Measurements from ENCODE around the gene DUSP14.

The DUSP14 gene

DNA sequence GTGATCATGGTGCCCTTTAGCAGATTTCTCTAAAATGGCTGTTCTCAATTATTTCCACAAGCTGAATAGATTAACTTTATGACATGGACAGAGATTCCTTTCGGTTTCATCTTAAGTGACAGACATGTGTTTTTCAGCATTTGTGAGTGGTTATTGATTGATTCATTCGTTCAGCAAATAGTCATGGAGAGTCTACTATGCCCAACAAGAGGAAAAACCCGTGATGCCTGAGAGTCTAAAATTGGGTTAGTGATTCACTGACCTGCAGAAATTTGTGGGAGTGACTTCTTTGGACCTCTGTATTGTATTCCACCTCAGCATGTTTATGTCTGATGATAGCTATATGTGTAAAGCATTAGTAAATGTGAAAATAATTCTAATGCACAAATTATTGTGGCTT, 28.0 kb upstream of the DUSP14 start:
- Histone ChIP-seq H3K4me3 (replicated peaks; ENCODE audit: insufficient read depth, low read length) (no peak overlapping the region), H3K27me3 (ENCODE audit: insufficient read depth, poor library complexity, severe bottlenecking) (no peaks in the 10 kb centered on the region), H3K27ac (replicated peaks) (no peak overlapping the region)
- no peak for DNase-seq (ENCODE audit: low read depth in 1 of 2, low spot score in 1 of 2)
- TF ChIP-seq POLR2AphosphoS5 (IDR thresholded peaks at IDR 0.05; ENCODE audit: low read depth) (no peak), SPI1 (IDR thresholded peaks at IDR 0.05; ENCODE audit: borderline replicate concordance, low read depth) (no peak), GABPA (IDR thresholded peaks at IDR 0.05; ENCODE audit: low read depth) (no peak), REST (IDR thresholded peaks at IDR 0.05; ENCODE audit: insufficient replicate concordance, low read depth) (no peak)
- TF ChIP-seq, protein P1, sequence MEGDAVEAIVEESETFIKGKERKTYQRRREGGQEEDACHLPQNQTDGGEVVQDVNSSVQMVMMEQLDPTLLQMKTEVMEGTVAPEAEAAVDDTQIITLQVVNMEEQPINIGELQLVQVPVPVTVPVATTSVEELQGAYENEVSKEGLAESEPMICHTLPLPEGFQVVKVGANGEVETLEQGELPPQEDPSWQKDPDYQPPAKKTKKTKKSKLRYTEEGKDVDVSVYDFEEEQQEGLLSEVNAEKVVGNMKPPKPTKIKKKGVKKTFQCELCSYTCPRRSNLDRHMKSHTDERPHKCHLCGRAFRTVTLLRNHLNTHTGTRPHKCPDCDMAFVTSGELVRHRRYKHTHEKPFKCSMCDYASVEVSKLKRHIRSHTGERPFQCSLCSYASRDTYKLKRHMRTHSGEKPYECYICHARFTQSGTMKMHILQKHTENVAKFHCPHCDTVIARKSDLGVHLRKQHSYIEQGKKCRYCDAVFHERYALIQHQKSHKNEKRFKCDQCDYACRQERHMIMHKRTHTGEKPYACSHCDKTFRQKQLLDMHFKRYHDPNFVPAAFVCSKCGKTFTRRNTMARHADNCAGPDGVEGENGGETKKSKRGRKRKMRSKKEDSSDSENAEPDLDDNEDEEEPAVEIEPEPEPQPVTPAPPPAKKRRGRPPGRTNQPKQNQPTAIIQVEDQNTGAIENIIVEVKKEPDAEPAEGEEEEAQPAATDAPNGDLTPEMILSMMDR (IDR thresholded peaks at IDR 0.05; ENCODE audit: insufficient read depth, low read length) = no peak

DNA sequence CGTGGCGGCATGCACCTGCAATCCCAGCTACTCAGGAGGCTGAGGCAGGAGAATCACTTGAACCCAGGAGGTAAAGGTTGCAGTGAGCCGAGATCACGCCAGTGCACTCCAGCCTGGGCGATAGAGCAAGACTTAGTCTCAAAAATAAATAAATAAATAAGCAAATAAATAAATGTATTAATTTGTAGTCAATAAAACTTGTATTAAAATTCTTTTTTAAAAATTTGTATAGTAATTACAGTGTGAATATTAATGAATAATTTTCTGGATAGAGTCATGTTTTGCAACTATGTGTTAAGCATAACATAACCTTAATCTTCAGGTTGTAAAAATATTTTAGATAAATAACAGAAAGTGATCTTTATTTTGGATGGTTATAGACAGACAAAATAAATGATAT, 27.2 kb upstream of the DUSP14 start:
- H3K27ac ChIP-seq (replicated peaks) = no peak overlapping the region
- H3K27me3 ChIP-seq (ENCODE audit: insufficient read depth, poor library complexity, severe bottlenecking) = no peaks in the 10 kb centered on the region
- TF ChIP-seq REST (IDR thresholded peaks at IDR 0.05; ENCODE audit: insufficient replicate concordance, low read depth) = no peak
- no peak for TF ChIP-seq GABPA (IDR thresholded peaks at IDR 0.05; ENCODE audit: low read depth)
- no peak for TF ChIP-seq POLR2AphosphoS5 (IDR thresholded peaks at IDR 0.05; ENCODE audit: low read depth)
- TF ChIP-seq, protein P1 (IDR thresholded peaks at IDR 0.05; ENCODE audit: insufficient read depth, low read length) = no peak
- no peak for TF ChIP-seq SPI1 (IDR thresholded peaks at IDR 0.05; ENCODE audit: borderline replicate concordance, low read depth)
- H3K4me3 ChIP-seq (replicated peaks; ENCODE audit: insufficient read depth, low read length) = no peak overlapping the region
- DNase-seq (ENCODE audit: low read depth in 1 of 2, low spot score in 1 of 2) = no peak

GRCh38 chr17:37463039-37463438, 26.7 kb upstream of the DUSP14 start:
- H3K4me3 ChIP-seq (replicated peaks; ENCODE audit: insufficient read depth, low read length) = no peak overlapping the region
- no peak overlapping the region for H3K27ac ChIP-seq (replicated peaks)
- TF ChIP-seq REST (IDR thresholded peaks at IDR 0.05; ENCODE audit: insufficient replicate concordance, low read depth) (no peak), SPI1 (IDR thresholded peaks at IDR 0.05; ENCODE audit: borderline replicate concordance, low read depth) (no peak), GABPA (IDR thresholded peaks at IDR 0.05; ENCODE audit: low read depth) (no peak), POLR2AphosphoS5 (IDR thresholded peaks at IDR 0.05; ENCODE audit: low read depth) (no peak)
- TF ChIP-seq, protein P1 (IDR thresholded peaks at IDR 0.05; ENCODE audit: insufficient read depth, low read length) = no peak
- no peaks in the 10 kb centered on the region for H3K27me3 ChIP-seq (ENCODE audit: insufficient read depth, poor library complexity, severe bottlenecking)
- no peak for DNase-seq (ENCODE audit: low read depth in 1 of 2, low spot score in 1 of 2)
